DOHH2 (cell line): ENCODE results near the gene CDC42SE2.

Experiments
- EZH2phosphoT487 ChIP-seq: fragments of 200-600 bp; sonication (generic); IDR thresholded peaks from 2 replicates; pipeline ENCODE4 v1.6.1; 2017; ENCODE audit warnings: borderline replicate concordance, mild to moderate bottlenecking, antibody characterized with exemption, low read length, moderate library complexity, mixed read lengths
- TF ChIP-seq, protein P1 (sequence below): fragments of 200-600 bp; sonication (generic); IDR thresholded peaks from one replicate; pipeline ENCODE4 v1.5.1; 2014; ENCODE audit warnings: antibody characterized with exemption, mild to moderate bottlenecking, low read depth, low read length; ENCODE audit not compliant: poor library complexity, severe bottlenecking

DNA sequence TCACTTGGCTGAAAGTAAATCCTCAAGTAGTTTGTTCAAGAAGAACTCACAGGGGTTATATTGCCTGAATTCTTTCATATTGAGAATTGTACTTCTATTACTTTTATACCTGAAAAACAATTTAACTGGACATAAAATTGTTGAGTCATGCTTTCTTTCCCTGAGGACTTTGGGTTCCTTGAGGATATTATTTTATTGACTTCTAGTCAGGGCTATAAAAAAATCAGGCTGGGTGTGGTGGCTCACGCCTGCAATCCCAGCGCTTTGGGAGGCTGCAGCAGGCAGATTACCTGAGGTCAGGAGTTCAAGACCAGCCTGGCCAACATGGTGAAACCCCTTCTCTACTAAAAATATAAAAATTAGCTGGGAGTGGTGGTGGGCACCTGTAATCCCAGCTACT, 17.9 kb upstream of the CDC42SE2 start:
- TF ChIP-seq, protein P1, sequence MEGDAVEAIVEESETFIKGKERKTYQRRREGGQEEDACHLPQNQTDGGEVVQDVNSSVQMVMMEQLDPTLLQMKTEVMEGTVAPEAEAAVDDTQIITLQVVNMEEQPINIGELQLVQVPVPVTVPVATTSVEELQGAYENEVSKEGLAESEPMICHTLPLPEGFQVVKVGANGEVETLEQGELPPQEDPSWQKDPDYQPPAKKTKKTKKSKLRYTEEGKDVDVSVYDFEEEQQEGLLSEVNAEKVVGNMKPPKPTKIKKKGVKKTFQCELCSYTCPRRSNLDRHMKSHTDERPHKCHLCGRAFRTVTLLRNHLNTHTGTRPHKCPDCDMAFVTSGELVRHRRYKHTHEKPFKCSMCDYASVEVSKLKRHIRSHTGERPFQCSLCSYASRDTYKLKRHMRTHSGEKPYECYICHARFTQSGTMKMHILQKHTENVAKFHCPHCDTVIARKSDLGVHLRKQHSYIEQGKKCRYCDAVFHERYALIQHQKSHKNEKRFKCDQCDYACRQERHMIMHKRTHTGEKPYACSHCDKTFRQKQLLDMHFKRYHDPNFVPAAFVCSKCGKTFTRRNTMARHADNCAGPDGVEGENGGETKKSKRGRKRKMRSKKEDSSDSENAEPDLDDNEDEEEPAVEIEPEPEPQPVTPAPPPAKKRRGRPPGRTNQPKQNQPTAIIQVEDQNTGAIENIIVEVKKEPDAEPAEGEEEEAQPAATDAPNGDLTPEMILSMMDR: no peak
- no peak for TF ChIP-seq EZH2phosphoT487
